Esophagus muscularis mucosa (tissue), 3 donors: Measurements from ENCODE around the gene DENND1C.

ENCODE experiments used
- EP300 ChIP-seq: sonication (generic); formaldehyde crosslinking; IDR thresholded peaks from one replicate; pipeline ENCODE4 v1.6.1; 2017; ENCODE audit warnings: antibody characterized with exemption
- TF ChIP-seq, protein P1 (sequence below), 3 experiments: fragments of 200-600 bp in 2 of 3; fragments of 450-650 bp in 1 of 3; sonication (generic) in 2 of 3; IDR thresholded peaks; one replicate each; pipeline ENCODE4 v1.5.1; 2017 to 2019; ENCODE audit warnings: antibody characterized with exemption in 3 of 3, mild to moderate bottlenecking in 2 of 3, moderate library complexity in 1 of 3

GRCh38 chr19:6452223-6452614 lies 29.4 kb downstream of the DENND1C start:
- no peak for TF ChIP-seq EP300
- TF ChIP-seq, protein P1, sequence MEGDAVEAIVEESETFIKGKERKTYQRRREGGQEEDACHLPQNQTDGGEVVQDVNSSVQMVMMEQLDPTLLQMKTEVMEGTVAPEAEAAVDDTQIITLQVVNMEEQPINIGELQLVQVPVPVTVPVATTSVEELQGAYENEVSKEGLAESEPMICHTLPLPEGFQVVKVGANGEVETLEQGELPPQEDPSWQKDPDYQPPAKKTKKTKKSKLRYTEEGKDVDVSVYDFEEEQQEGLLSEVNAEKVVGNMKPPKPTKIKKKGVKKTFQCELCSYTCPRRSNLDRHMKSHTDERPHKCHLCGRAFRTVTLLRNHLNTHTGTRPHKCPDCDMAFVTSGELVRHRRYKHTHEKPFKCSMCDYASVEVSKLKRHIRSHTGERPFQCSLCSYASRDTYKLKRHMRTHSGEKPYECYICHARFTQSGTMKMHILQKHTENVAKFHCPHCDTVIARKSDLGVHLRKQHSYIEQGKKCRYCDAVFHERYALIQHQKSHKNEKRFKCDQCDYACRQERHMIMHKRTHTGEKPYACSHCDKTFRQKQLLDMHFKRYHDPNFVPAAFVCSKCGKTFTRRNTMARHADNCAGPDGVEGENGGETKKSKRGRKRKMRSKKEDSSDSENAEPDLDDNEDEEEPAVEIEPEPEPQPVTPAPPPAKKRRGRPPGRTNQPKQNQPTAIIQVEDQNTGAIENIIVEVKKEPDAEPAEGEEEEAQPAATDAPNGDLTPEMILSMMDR (IDR thresholded peaks at IDR 0.05), result no peak
